Fibroblast of lung (primary cell): ENCODE results near the gene NFIC.

Experiments
- CTCF ChIP-seq, 2 donors: IDR thresholded peaks in 1 of 2; conservative IDR thresholded peaks in 1 of 2; 1 replicate in 1 of 2; 2 replicates in 1 of 2; pipeline ENCODE4 v1.5.1; 2011 to 2012; ENCODE audit warnings: low read length in 2 of 2, control low read depth in 1 of 2, inconsistent platforms in 1 of 2, low read depth in 1 of 2, mild to moderate bottlenecking in 1 of 2
- EZH2 ChIP-seq: IDR thresholded peaks from 2 replicates; pipeline ENCODE4 v1.5.1; 2012; ENCODE audit warnings: low read length, control low read depth, mild to moderate bottlenecking; ENCODE audit errors: missing control alignments

- TF ChIP-seq CTCF (conservative IDR thresholded peaks at IDR 0.05 in 1 of 2, IDR thresholded peaks at IDR 0.05 in 1 of 2; ENCODE audit: low read depth in 1 of 2, low read length in 2 of 2) (no peak), EZH2 (no peak)
Measured at GRCh38 chr19:3342246-3342645, 24.1 kb upstream of the NFIC start.
